Mesodermal cell (in vitro differentiated cells): ENCODE measurements around the gene LSM3.
A peak's percentile ranks its signal among the peaks of the same experiment; 100 is the strongest.

Experiments
- H3K27ac ChIP-seq: 2 replicates; pipeline ENCODE4 v1.7.0; 2013; ENCODE audit warnings: mild to moderate bottlenecking, low read depth, low read length, moderate library complexity; ENCODE audit not compliant: severe bottlenecking
- H3K36me3 ChIP-seq: 2 replicates; pipeline ENCODE4 v1.7.1; 2013; ENCODE audit warnings: mild to moderate bottlenecking, low read length, moderate library complexity; ENCODE audit not compliant: control insufficient read depth, insufficient read depth
- H3K4me1 ChIP-seq: one replicate; pipeline ENCODE4 v1.7.1; 2013; ENCODE audit warnings: mild to moderate bottlenecking, low read length; ENCODE audit not compliant: insufficient read depth, control insufficient read depth, poor library complexity, severe bottlenecking
- H3K4me3 ChIP-seq: 2 replicates; pipeline ENCODE4 v1.7.0; 2013; ENCODE audit warnings: low read length, control low read depth, mild to moderate bottlenecking; ENCODE audit not compliant: insufficient read depth, poor library complexity, severe bottlenecking; ENCODE audit errors: extremely low read depth
- H3K9me3 ChIP-seq: 2 replicates; pipeline ENCODE4 v1.7.1; 2013; ENCODE audit warnings: mild to moderate bottlenecking, low read length, moderate library complexity; ENCODE audit not compliant: control insufficient read depth
- WGBS, 2 experiments: methylation state at CpG; one replicate each; pipeline ENCODE4 v1.1.5; 2013; ENCODE audit warnings: missing lambda C conversion rate in 2 of 2; ENCODE audit not compliant: insufficient coverage in 2 of 2; 5-methylcytosine and 5-hydroxymethylcytosine counted together

Gene LSM3

GRCh38 chr3:14150491-14151230 is 28.0 kb upstream of the LSM3 start:
- H3K4me1 ChIP-seq = peaks cover 18% of the 10 kb centered on the region
- WGBS, 2 experiments = 95 to 98% methylated on average over 6 to 8 of the region's 9 CpGs
- peaks cover 75% of the 10 kb centered on the region for H3K36me3 ChIP-seq
- peak overlapping the region; percentile 16 for H3K27ac ChIP-seq
- H3K4me3 ChIP-seq = no peak overlapping the region
- no peaks in the 10 kb centered on the region for H3K9me3 ChIP-seq

- Histone ChIP-seq H3K36me3 (peaks cover 75% of the 10 kb centered on the region), H3K4me3 (no peak overlapping the region), H3K27ac (no peak overlapping the region), H3K9me3 (no peaks in the 10 kb centered on the region), H3K4me1 (peaks cover 10% of the 10 kb centered on the region)
- 94 to 99% methylated on average over 12 of the region's 12 CpGs for WGBS, 2 experiments
Observed at GRCh38 chr3:14151471-14152083, 27.0 kb upstream of the LSM3 start.

GRCh38 chr3:14152233-14152962 is 26.2 kb upstream of the LSM3 start:
- H3K4me1 ChIP-seq = peaks cover 7% of the 10 kb centered on the region
- WGBS, 2 experiments = 93 to 94% methylated on average over 6 to 7 of the region's 11 CpGs
- peaks cover 75% of the 10 kb centered on the region for H3K36me3 ChIP-seq
- no peak overlapping the region for H3K4me3 ChIP-seq
- H3K9me3 ChIP-seq = no peaks in the 10 kb centered on the region
- no peak overlapping the region for H3K27ac ChIP-seq

- WGBS, 2 experiments = 94 to 95% methylated on average over 4 of the region's 4 CpGs
Observed at GRCh38 chr3:14152963-14153355, 25.7 kb upstream of the LSM3 start.

GRCh38 chr3:14153663-14154062 is 25.0 kb upstream of the LSM3 start:
- no peak overlapping the region for H3K27ac ChIP-seq
- H3K36me3 ChIP-seq = peaks cover 75% of the 10 kb centered on the region
- WGBS, 2 experiments = 97% methylated on average over 6 of the region's 6 CpGs
- H3K4me1 ChIP-seq = peaks cover 7% of the 10 kb centered on the region
- H3K9me3 ChIP-seq = no peaks in the 10 kb centered on the region
- no peak overlapping the region for H3K4me3 ChIP-seq

More at GRCh38 chr3:14152963-14153355, 25.7 kb upstream of the LSM3 start:
- Histone ChIP-seq H3K9me3 (no peaks in the 10 kb centered on the region), H3K27ac (no peak overlapping the region), H3K36me3 (peaks cover 75% of the 10 kb centered on the region), H3K4me1 (peaks cover 7% of the 10 kb centered on the region), H3K4me3 (no peak overlapping the region)

- no peak overlapping the region for H3K27ac ChIP-seq
- no peaks in the 10 kb centered on the region for H3K9me3 ChIP-seq
- 96 to 100% methylated on average over 4 of the region's 5 CpGs for WGBS, 2 experiments
- H3K36me3 ChIP-seq = peaks cover 80% of the 10 kb centered on the region
- H3K4me3 ChIP-seq = no peak overlapping the region
- H3K4me1 ChIP-seq = peaks cover 7% of the 10 kb centered on the region
Observed at GRCh38 chr3:14154276-14154675, 24.3 kb upstream of the LSM3 start.

- Histone ChIP-seq H3K27ac (no peak overlapping the region), H3K4me1 (peaks cover 7% of the 10 kb centered on the region), H3K36me3 (peaks cover 87% of the 10 kb centered on the region), H3K9me3 (no peaks in the 10 kb centered on the region), H3K4me3 (no peak overlapping the region)
- 95% methylated on average over 6 to 7 of the region's 7 CpGs for WGBS, 2 experiments
Observed at GRCh38 chr3:14154895-14155440, 23.6 kb upstream of the LSM3 start.

GRCh38 chr3:14156201-14156600 is 22.4 kb upstream of the LSM3 start:
- no peak overlapping the region for H3K4me3 ChIP-seq
- no peaks in the 10 kb centered on the region for H3K9me3 ChIP-seq
- H3K36me3 ChIP-seq = peaks cover 96% of the 10 kb centered on the region
- H3K27ac ChIP-seq = no peak overlapping the region
- no peaks in the 10 kb centered on the region for H3K4me1 ChIP-seq
- 94 to 95% methylated on average over 5 to 7 of the region's 7 CpGs for WGBS, 2 experiments

GRCh38 chr3:14156843-14157561 is 21.6 kb upstream of the LSM3 start:
- peaks cover 6% of the 10 kb centered on the region for H3K9me3 ChIP-seq
- H3K36me3 ChIP-seq = peaks cover 96% of the 10 kb centered on the region
- no peaks in the 10 kb centered on the region for H3K4me1 ChIP-seq
- no peak overlapping the region for H3K4me3 ChIP-seq
- 95 to 99% methylated on average over 8 of the region's 13 CpGs for WGBS, 2 experiments
- H3K27ac ChIP-seq = no peak overlapping the region

GRCh38 chr3:14157951-14158350 is 20.7 kb upstream of the LSM3 start:
- Histone ChIP-seq H3K9me3 (peaks cover 11% of the 10 kb centered on the region), H3K4me1 (no peaks in the 10 kb centered on the region), H3K36me3 (peaks cover 96% of the 10 kb centered on the region), H3K27ac (no peak overlapping the region), H3K4me3 (no peak overlapping the region)
- 90 to 98% methylated on average over 9 of the region's 9 CpGs for WGBS, 2 experiments
